Effector CD8-positive, alpha-beta T cell (primary cell): ENCODE results near the gene GXYLT2.

ENCODE experiments used
- DNase-seq: peaks from one replicate; lab custom pipeline; 2025; lab: John Stamatoyannopoulos, UW

The GXYLT2 gene

DNA sequence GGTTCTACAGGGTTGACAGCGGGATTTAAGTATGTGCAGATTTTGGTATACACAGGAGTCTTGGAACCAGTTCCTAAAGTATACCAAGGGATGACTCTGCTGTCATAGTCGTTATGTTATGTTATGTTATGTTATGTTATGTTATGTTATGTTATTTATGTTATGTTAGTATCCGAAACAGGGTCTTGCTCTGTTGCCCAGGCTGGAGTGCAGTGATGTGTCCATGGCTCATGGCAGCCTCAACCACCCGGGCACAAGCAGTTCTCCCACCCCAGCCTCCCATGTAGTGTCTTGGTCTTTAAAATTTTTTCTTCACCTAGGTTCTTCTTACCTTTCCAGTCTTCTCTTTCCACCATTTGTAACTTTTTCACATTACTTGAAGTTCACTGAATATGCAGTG is 130.5 kb downstream of the GXYLT2 start:
- no peak for DNase-seq

DNA sequence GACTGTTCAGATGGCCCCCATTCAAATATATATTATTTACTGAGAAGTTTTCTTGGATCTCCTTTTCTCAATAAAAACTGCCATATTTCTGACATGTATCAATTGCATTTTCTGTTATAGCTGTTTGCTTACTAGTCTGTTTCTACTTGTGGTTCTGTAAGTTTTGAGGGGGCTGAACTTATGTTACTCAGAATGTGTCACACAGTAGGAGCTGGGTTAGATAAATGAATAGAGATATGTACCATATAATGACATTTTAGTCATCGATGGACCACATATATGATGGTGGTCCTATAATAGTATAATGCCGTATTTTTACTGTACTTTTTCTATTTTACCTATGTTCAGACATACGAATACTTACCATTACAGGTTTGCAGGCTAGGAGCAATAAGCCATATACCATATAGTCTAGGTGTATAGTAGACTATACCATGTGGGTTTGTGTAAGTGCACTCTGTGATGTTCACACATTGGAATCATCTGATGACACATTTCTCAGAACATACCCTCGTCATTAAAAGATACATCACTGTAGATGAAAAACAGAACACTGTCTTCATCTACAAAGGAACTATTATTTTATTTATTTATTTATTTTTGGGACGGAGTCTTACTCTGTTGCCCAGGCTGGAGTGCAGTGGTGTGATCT is 131.1 kb downstream of the GXYLT2 start:
- DNase-seq = no peak

- no peak for DNase-seq
These were observed 133.5 kb downstream of the GXYLT2 start for GRCh38 chr3:73021301-73021835.

- DNase-seq = no peak
These were observed 137.0 kb downstream of the GXYLT2 start for GRCh38 chr3:73024836-73025235.

DNA sequence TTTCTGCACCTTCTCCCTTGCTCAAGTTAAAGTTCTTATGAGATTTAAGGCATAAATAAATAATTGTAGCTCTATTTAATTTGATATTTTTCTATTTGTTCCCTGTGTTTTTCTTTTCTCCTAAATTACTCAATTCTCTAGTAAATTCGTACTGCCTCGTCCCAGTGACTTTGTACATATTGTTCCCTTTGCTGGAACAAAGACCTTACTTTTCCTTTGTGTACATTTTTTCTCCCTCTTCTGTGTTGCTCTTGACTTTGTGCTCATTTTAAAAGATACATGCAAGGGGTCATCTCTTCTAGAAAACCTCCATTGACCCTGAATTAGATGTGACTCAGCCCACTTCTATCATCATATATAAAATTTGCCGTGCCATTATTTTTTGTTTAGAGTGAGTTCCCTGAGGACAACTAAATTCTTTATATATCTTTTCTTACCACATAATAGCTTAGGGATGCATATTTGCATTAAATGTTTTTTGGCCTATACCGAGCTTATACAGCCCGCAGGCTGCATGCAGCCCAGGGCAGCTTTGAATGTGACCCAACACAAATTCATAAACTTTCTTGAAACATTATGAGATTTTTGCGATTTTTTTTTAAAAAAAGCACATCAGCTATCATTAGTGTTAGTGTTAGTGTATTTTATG is 138.4 kb downstream of the GXYLT2 start:
- no peak for DNase-seq
